Endothelial cell of umbilical vein (primary cell): Measurements from ENCODE around the gene MATN4. TPM values are rescaled to one million over a fixed set of nuclear protein-coding genes. Genes with fewer than 3 reads are reported as not detected.

Experiments used
- BruUV-seq: library from RNA; stranded (reverse); fragments of 400-500 nt; replicated peaks from 2 replicates; lab custom pipeline; 2021; lab: Mats Ljungman, UMichigan
- CTCF ChIA-PET: fragments of 300-600, 350-600 bp; sonication (Branson Sonifier 250); formaldehyde crosslinking; loops from one replicate; lab custom pipeline; 2021; ENCODE audit warnings: antibody characterized with exemption, inconsistent platforms; lab: Charles Lee
- POLR2A ChIA-PET: fragments of 300-600, 350-600 bp; sonication (Branson Sonifier 250); formaldehyde crosslinking; loops from one replicate; lab custom pipeline; 2021; ENCODE audit warnings: antibody characterized with exemption, inconsistent platforms; lab: Charles Lee
- DNase-seq: peaks from one replicate; pipeline ENCODE4 v3.0.0-alpha.2; 2011; ENCODE audit warnings: low read depth, low spot score
- FAIRE-seq: peaks from 2 replicates; lab custom pipeline; 2011; peaks lifted over from hg19 to GRCh38; lab: Jason Lieb, UNC
- H2AFZ ChIP-seq: 2 replicates; pipeline ENCODE4 v1.6.0; 2012; ENCODE audit warnings: low read depth, low read length, control low read depth, inconsistent platforms
- H3K27ac ChIP-seq: 2 replicates; pipeline ENCODE4 v1.5.1; 2011; ENCODE audit warnings: low read depth, mild to moderate bottlenecking, control low read depth, low read length, moderate library complexity; ENCODE audit not compliant: insufficient read depth
- H3K27me3 ChIP-seq, 2 experiments: 2 replicates each; pipeline versions ENCODE4 v1.6.0 to v1.6.1; 2011; ENCODE audit warnings: low read length in 2 of 2, mixed read lengths in 1 of 2; ENCODE audit not compliant: control insufficient read depth in 2 of 2, insufficient read depth in 2 of 2
- H3K36me3 ChIP-seq, 2 experiments: 2 replicates in 1 of 2; 3 replicates in 1 of 2; pipeline ENCODE4 v1.5.1; 2011; ENCODE audit warnings: low read length in 2 of 2, mild to moderate bottlenecking in 1 of 2, moderate library complexity in 1 of 2; ENCODE audit not compliant: control insufficient read depth in 2 of 2, insufficient read depth in 2 of 2; ENCODE audit errors: extremely low read depth in 1 of 2
- H3K4me1 ChIP-seq: 3 replicates; pipeline ENCODE4 v1.5.1; 2011; ENCODE audit warnings: mild to moderate bottlenecking, low read length; ENCODE audit not compliant: control insufficient read depth, insufficient read depth; ENCODE audit errors: extremely low read depth
- H3K4me2 ChIP-seq: 2 replicates; pipeline ENCODE4 v1.6.1; 2011; ENCODE audit warnings: low read length, control low read depth, mixed read lengths; ENCODE audit not compliant: insufficient read depth
- H3K4me3 ChIP-seq, 3 experiments: fragments of 200-600 bp in 1 of 3; sonication (generic), shearing (Covaris generic) in 1 of 3; replicated peaks in 1 of 3; 2 replicates each; pipeline ENCODE4 v1.5.1; 2011 to 2016; ENCODE audit warnings: control low read depth in 3 of 3, low read length in 3 of 3, mild to moderate bottlenecking in 2 of 3, inconsistent platforms in 1 of 3, low read depth in 1 of 3, moderate library complexity in 1 of 3; ENCODE audit not compliant: insufficient read depth in 1 of 3
- H3K79me2 ChIP-seq: 2 replicates; pipeline ENCODE4 v1.6.0; 2012; ENCODE audit warnings: low read length, inconsistent platforms; ENCODE audit not compliant: control insufficient read depth, insufficient read depth
- H3K9ac ChIP-seq: replicated peaks from 2 replicates; pipeline ENCODE3; 2011; ENCODE audit warnings: low read length, control low read depth; ENCODE audit not compliant: insufficient read depth; ENCODE audit errors: extremely low read depth
- H3K9me1 ChIP-seq: replicated peaks from 3 replicates; pipeline ENCODE4 v1.6.0; 2011; ENCODE audit warnings: mild to moderate bottlenecking, low read length; ENCODE audit not compliant: control insufficient read depth, insufficient read depth; ENCODE audit errors: extremely low read depth
- H3K9me3 ChIP-seq: replicated peaks from 2 replicates; pipeline ENCODE4 v1.5.1; 2012; ENCODE audit warnings: low read length, inconsistent platforms; ENCODE audit not compliant: control insufficient read depth, insufficient read depth
- H4K20me1 ChIP-seq: replicated peaks from 2 replicates; pipeline ENCODE3; 2011; ENCODE audit warnings: mild to moderate bottlenecking, low read length; ENCODE audit not compliant: control insufficient read depth, insufficient read depth; ENCODE audit errors: extremely low read depth
- EZH2 ChIP-seq: IDR thresholded peaks from 2 replicates; pipeline ENCODE4 v1.6.1; 2012; ENCODE audit warnings: borderline replicate concordance, low read depth, mild to moderate bottlenecking, moderate library complexity, low read length, inconsistent platforms; ENCODE audit not compliant: severe bottlenecking
- FOS ChIP-seq: IDR thresholded peaks from 2 replicates; pipeline ENCODE4 v1.6.1; 2011; ENCODE audit warnings: mild to moderate bottlenecking, low read length, moderate library complexity, borderline replicate concordance; ENCODE audit not compliant: insufficient read depth
- GATA2 ChIP-seq: IDR thresholded peaks from 2 replicates; pipeline ENCODE4 v1.7.0; 2011; ENCODE audit warnings: low read depth, mild to moderate bottlenecking, moderate library complexity, mixed read lengths, low read length; ENCODE audit not compliant: insufficient read length, insufficient read depth
- JUN ChIP-seq: IDR thresholded peaks from 2 replicates; pipeline ENCODE4 v1.6.1; 2011; ENCODE audit warnings: borderline replicate concordance, low read depth; ENCODE audit not compliant: insufficient read length, insufficient read depth
- MYC ChIP-seq: IDR thresholded peaks from one replicate; pipeline ENCODE4 v1.6.1; 2011; ENCODE audit warnings: mild to moderate bottlenecking, low read depth, low read length
- POLR2A ChIP-seq: IDR thresholded peaks from 2 replicates; pipeline ENCODE4 v1.6.1; 2012; ENCODE audit warnings: low read depth, mild to moderate bottlenecking, control low read depth, low read length
- POLR2AphosphoS5 ChIP-seq: IDR thresholded peaks from 2 replicates; pipeline ENCODE4 v1.6.1; 2012; ENCODE audit warnings: low read depth, mild to moderate bottlenecking, control low read depth, low read length, moderate library complexity; ENCODE audit not compliant: insufficient read depth
- dilution Hi-C: fragments of 300-500 bp; cut with MboI; formaldehyde crosslinking; loops from one replicate; pipeline ENCODE4 v1.15.0; 2019; ENCODE audit warnings: low sequenced_read_pairs; ENCODE audit not compliant: extremely low pct_ligation_motif_present
- intact Hi-C: fragments of 100-400 bp; cut with micrococcal nuclease; formaldehyde crosslinking; loops from one replicate; pipeline ENCODE4 v1.10.0; 2022
- polyA plus RNA-seq, 4 experiments: library from polyadenylated mRNA; depleted of rRNA in 3 of 4; stranded (reverse) in 3 of 4; unstranded in 1 of 4; fragments of >200 nt; gene quantifications; 2 replicates each; pipeline versions ENCODE4 v1.2.1 to v1.2.3, GENCODE V29; 2011 to 2012; ENCODE audit warnings: missing spikeins in 1 of 4
- total RNA-seq: library from RNA; stranded (reverse); gene quantifications from 2 replicates; pipeline ENCODE4 v1.2.3, GENCODE V29; 2021
- TF ChIP-seq, protein P1 (sequence below): IDR thresholded peaks from 2 replicates; pipeline ENCODE4 v1.6.1; 2011; ENCODE audit not compliant: insufficient read depth, insufficient read length
- TF ChIP-seq, protein P2 (sequence below), 2 donors: IDR thresholded peaks; 1 replicate in 1 of 2; 2 replicates in 1 of 2; pipeline ENCODE4 v1.5.1; 2011; ENCODE audit warnings: low read length in 2 of 2, mild to moderate bottlenecking in 2 of 2, moderate library complexity in 2 of 2, control low read depth in 1 of 2, inconsistent platforms in 1 of 2, low read depth in 1 of 2; ENCODE audit not compliant: insufficient read depth in 1 of 2; ENCODE audit errors: extremely low read depth in 1 of 2

MATN4 gene
- total and polyA plus RNA-seq, 2 donors (not counting 3 experiments of a cell fraction or from before 2014, with no cell fraction given), result 0.10 TPM; not detected in 1

DNA sequence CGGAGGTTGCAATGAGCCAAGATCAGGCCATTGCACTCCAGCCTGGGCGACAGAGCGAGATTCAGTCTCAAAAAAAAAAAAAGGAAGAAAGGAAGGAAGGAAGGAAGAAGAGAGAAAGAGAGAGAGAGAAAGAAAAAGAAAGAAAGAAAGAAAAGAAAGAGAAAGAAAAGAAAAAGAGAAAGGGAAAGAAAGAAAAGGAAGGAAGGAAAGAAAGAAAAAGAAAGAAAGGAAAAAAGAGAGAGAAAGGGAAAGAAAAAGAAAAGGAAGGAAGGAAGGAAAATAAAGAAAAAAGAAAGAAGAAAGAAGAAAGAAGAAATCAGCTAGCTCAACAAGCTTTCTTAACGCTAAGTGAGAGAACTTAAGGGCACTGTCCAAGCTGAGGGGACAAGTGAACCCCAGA lies 7.6 kb upstream of the MATN4 start:
- Histone ChIP-seq H3K27me3 (peaks cover 23 to 24% of the 10 kb centered on the region in 2 experiments), H3K9me3 (no peaks in the 10 kb centered on the region), H3K79me2 (no peaks in the 10 kb centered on the region), H3K9me1 (no peaks in the 10 kb centered on the region), H3K9ac (no peak overlapping the region), H4K20me1 (no peaks in the 10 kb centered on the region), H2AFZ (no peak overlapping the region), H3K4me2 (no peak overlapping the region), H3K36me3 (no peaks in the 10 kb centered on the region), H3K4me1 (no peaks in the 10 kb centered on the region), H3K4me3 (no peak overlapping the region), H3K27ac (no peak overlapping the region)
- FAIRE-seq (no peak), DNase-seq (no peak)
- intact Hi-C loops (no loop called here), dilution Hi-C loops (no loop called here)
- CTCF ChIA-PET, result interaction anchor here (1.0 to 15.2 kb wide), 7 partner anchors 22 to 456 kb away, joined by 3 to 389 read pairs (median 8); partner anchors contain the start of gene SYS1
- TF ChIP-seq JUN (no peak), EZH2 (no peak), POLR2AphosphoS5 (no peak), GATA2 (no peak), FOS (no peak), POLR2A (no peak), MYC (no peak)
- TF ChIP-seq, protein P1, sequence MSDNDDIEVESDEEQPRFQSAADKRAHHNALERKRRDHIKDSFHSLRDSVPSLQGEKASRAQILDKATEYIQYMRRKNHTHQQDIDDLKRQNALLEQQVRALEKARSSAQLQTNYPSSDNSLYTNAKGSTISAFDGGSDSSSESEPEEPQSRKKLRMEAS, result no peak
- TF ChIP-seq, protein P2, sequence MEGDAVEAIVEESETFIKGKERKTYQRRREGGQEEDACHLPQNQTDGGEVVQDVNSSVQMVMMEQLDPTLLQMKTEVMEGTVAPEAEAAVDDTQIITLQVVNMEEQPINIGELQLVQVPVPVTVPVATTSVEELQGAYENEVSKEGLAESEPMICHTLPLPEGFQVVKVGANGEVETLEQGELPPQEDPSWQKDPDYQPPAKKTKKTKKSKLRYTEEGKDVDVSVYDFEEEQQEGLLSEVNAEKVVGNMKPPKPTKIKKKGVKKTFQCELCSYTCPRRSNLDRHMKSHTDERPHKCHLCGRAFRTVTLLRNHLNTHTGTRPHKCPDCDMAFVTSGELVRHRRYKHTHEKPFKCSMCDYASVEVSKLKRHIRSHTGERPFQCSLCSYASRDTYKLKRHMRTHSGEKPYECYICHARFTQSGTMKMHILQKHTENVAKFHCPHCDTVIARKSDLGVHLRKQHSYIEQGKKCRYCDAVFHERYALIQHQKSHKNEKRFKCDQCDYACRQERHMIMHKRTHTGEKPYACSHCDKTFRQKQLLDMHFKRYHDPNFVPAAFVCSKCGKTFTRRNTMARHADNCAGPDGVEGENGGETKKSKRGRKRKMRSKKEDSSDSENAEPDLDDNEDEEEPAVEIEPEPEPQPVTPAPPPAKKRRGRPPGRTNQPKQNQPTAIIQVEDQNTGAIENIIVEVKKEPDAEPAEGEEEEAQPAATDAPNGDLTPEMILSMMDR (IDR thresholded peaks at IDR 0.05; ENCODE audit: extremely low read depth in 1 of 2, insufficient read depth in 1 of 2, low read depth in 1 of 2, low read length in 2 of 2), result no peak
- BruUV-seq, result no TSS peak
- POLR2A ChIA-PET, result no interaction called here
